K562 (cell line): ENCODE results near the gene TF. TPM values are rescaled to one million over a fixed set of nuclear protein-coding genes. Genes with fewer than 3 reads are reported as not detected.

ENCODE experiments used
- ATAC-seq: fragments of 200-7000 bp; cut with Tn5 transposase; 3 replicates; pipeline ENCODE4 v1.9.1; 2020; ENCODE audit warnings: moderate library complexity
- BruUV-seq: library from RNA; stranded (reverse); fragments of 400-500 nt; replicated peaks from 2 replicates; lab custom pipeline; 2021; lab: Mats Ljungman, UMichigan
- CTCF ChIA-PET: fragments of 300-600 bp; formaldehyde crosslinking; extraction: SDS; loops from one replicate; lab custom pipeline; 2021; ENCODE audit warnings: low intra/inter-chr PET ratio; lab: Yijun Ruan, JAX
- POLR2A ChIA-PET: fragments of 300-600, 350-650 bp; sonication (Branson Sonifier 250); formaldehyde crosslinking; extraction: SDS; loops from one replicate; lab custom pipeline; 2021; ENCODE audit warnings: antibody characterized with exemption, inconsistent platforms; lab: Yijun Ruan, JAX
- DNase-seq, 4 experiments: peaks; one replicate each; pipeline versions ENCODE4 v3.0.0 to v3.0.0-alpha.2; 2011 to 2018; ENCODE audit warnings: low spot score in 3 of 4, mixed read lengths in 3 of 4; ENCODE audit errors: extremely low read depth in 1 of 4
- FAIRE-seq: peaks from 2 replicates; lab custom pipeline; 2011; peaks lifted over from hg19 to GRCh38; lab: Jason Lieb, UNC
- H2AFZ ChIP-seq: 2 replicates; pipeline ENCODE4 v1.6.0; 2011; ENCODE audit warnings: low read depth, low read length, control low read depth, inconsistent platforms
- H3K27ac ChIP-seq: fragments of 200-600 bp; 3 replicates; pipeline ENCODE4 v1.8.0; 2011; ENCODE audit warnings: low read depth, mild to moderate bottlenecking, control low read depth, inconsistent platforms, low read length, moderate library complexity, mixed read lengths; ENCODE audit errors: extremely low read depth
- H3K27me3 ChIP-seq, 2 experiments: fragments of 300-600 bp in 1 of 2; 2 replicates in 1 of 2; 3 replicates in 1 of 2; pipeline versions ENCODE4 v1.6.0 to v1.8.0; 2011; ENCODE audit warnings: inconsistent platforms in 2 of 2, low read length in 2 of 2, mild to moderate bottlenecking in 1 of 2, mixed read lengths in 1 of 2, moderate library complexity in 1 of 2; ENCODE audit not compliant: control insufficient read depth in 2 of 2, insufficient read depth in 2 of 2
- H3K36me3 ChIP-seq: fragments of 300-600 bp; 3 replicates; pipeline ENCODE4 v1.8.0; 2011; ENCODE audit warnings: mild to moderate bottlenecking, low read length, inconsistent platforms; ENCODE audit not compliant: control insufficient read depth, insufficient read depth
- H3K4me1 ChIP-seq, 2 experiments: fragments of 200-600 bp in 1 of 2; replicated peaks in 1 of 2; 2 replicates in 1 of 2; 3 replicates in 1 of 2; pipeline versions ENCODE4 v1.5.1 to v1.8.0; 2011; ENCODE audit warnings: inconsistent platforms in 2 of 2, low read length in 2 of 2, mild to moderate bottlenecking in 1 of 2, mixed read lengths in 1 of 2, moderate library complexity in 1 of 2; ENCODE audit not compliant: control insufficient read depth in 2 of 2, insufficient read depth in 2 of 2
- H3K4me2 ChIP-seq: 2 replicates; pipeline ENCODE4 v1.6.1; 2011; ENCODE audit warnings: low read length, control low read depth, inconsistent platforms, mixed read lengths; ENCODE audit not compliant: insufficient read depth
- H3K4me3 ChIP-seq: fragments of 200-600 bp; sonication (generic), shearing (Covaris generic); 2 replicates; pipeline ENCODE4 v1.5.1; 2016; ENCODE audit warnings: control low read depth, inconsistent platforms
- H3K79me2 ChIP-seq: fragments of 200-600 bp; 3 replicates; pipeline ENCODE4 v1.8.0; 2011; ENCODE audit warnings: low read length, inconsistent platforms; ENCODE audit not compliant: control insufficient read depth, insufficient read depth
- H3K9ac ChIP-seq, 2 experiments: 2 replicates each; pipeline versions ENCODE4 v1.6.0 to v1.6.1; 2011; ENCODE audit warnings: low read depth in 2 of 2, low read length in 2 of 2, control low read depth in 1 of 2, inconsistent platforms in 1 of 2, mild to moderate bottlenecking in 1 of 2, mixed read lengths in 1 of 2; ENCODE audit not compliant: insufficient read depth in 1 of 2
- H3K9me1 ChIP-seq: one replicate; pipeline ENCODE4 v1.6.0; 2011; ENCODE audit warnings: inconsistent platforms, mild to moderate bottlenecking, low read length, moderate library complexity; ENCODE audit not compliant: control insufficient read depth, insufficient read depth
- H3K9me3 ChIP-seq: replicated peaks from 2 replicates; pipeline ENCODE4 v1.5.1; 2011; ENCODE audit warnings: low read depth, low read length, inconsistent platforms; ENCODE audit not compliant: control insufficient read depth, insufficient read depth
- H4K20me1 ChIP-seq: replicated peaks from 2 replicates; pipeline ENCODE4 v1.6.1; 2011; ENCODE audit warnings: low read length, inconsistent platforms, mixed read lengths; ENCODE audit not compliant: control insufficient read depth, insufficient read depth
- CEBPB ChIP-seq: fragments of 450-650 bp; IDR thresholded peaks from 2 replicates; pipeline ENCODE4 v1.6.1; 2016; ENCODE audit warnings: missing genetic modification characterization, missing compliant biosample characterization
- FOXP1 ChIP-seq: sonication (generic); formaldehyde crosslinking; IDR thresholded peaks from 2 replicates; pipeline ENCODE4 v1.8.0; 2022; ENCODE audit warnings: mild to moderate bottlenecking, missing genetic modification reagents
- HCFC1 ChIP-seq: IDR thresholded peaks from 2 replicates; pipeline ENCODE4 v1.6.1; 2012; ENCODE audit warnings: low read depth, low read length, improper control_type of control experiment
- MYBL2 ChIP-seq, 2 experiments: fragments of 450-650 bp in 1 of 2; sonication (generic) in 1 of 2; formaldehyde crosslinking in 1 of 2; IDR thresholded peaks; 2 replicates each; pipeline versions ENCODE4 v1.6.1 to v1.8.1; 2017 to 2022; ENCODE audit warnings: borderline replicate concordance in 1 of 2, inconsistent platforms in 1 of 2, low read depth in 1 of 2, mild to moderate bottlenecking in 1 of 2, missing genetic modification reagents in 1 of 2, moderate library complexity in 1 of 2
- NEUROD1 ChIP-seq: fragments of 150-350 bp; IDR thresholded peaks from 2 replicates; pipeline ENCODE4 v1.6.1; 2014; ENCODE audit warnings: borderline replicate concordance, low read length, low read depth; ENCODE audit not compliant: partially characterized antibody
- SP2 ChIP-seq: IDR thresholded peaks from 2 replicates; pipeline ENCODE4 v1.6.1; 2011; ENCODE audit warnings: mild to moderate bottlenecking, low read depth, low read length, moderate library complexity; ENCODE audit not compliant: poor library complexity, severe bottlenecking; ENCODE audit errors: extremely low read depth
- SRSF3 ChIP-seq: fragments of 200-400 bp; formaldehyde crosslinking; IDR thresholded peaks from 2 replicates; pipeline ENCODE4 v1.6.1; 2016; ENCODE audit warnings: mild to moderate bottlenecking, low read length, moderate library complexity; ENCODE audit not compliant: insufficient read depth
- TAF1 ChIP-seq: IDR thresholded peaks from 2 replicates; pipeline ENCODE4 v1.6.1; 2011; ENCODE audit warnings: mild to moderate bottlenecking, low read length, moderate library complexity; ENCODE audit not compliant: insufficient read depth, control insufficient read depth, severe bottlenecking; ENCODE audit errors: extremely low read depth
- TRIM28 ChIP-seq: fragments of 450-650 bp; IDR thresholded peaks from 2 replicates; pipeline ENCODE4 v1.6.1; 2017
- ZFPM2 ChIP-seq: fragments of 250-450 bp; sonication (Bioruptor Pico); IDR thresholded peaks from 2 replicates; pipeline ENCODE4 v1.5.1; 2022; ENCODE audit warnings: mild to moderate bottlenecking
- ZNF431 ChIP-seq: sonication (generic); formaldehyde crosslinking; IDR thresholded peaks from 2 replicates; pipeline ENCODE4 v1.8.0; 2022; ENCODE audit warnings: mild to moderate bottlenecking, missing genetic modification reagents
- ZNF766 ChIP-seq: fragments of 200-800 bp; sonication (Bioruptor generic); conservative IDR thresholded peaks from 2 replicates; pipeline ENCODE4 v1.6.1; 2016; ENCODE audit warnings: missing genetic modification characterization, missing compliant biosample characterization
- ZNF77 ChIP-seq: fragments of 250-450 bp; sonication (Bioruptor Pico); IDR thresholded peaks from 2 replicates; pipeline ENCODE4 v1.5.0; 2020
- WGBS: fragments of 100-300 bp; shearing (Covaris generic); methylation state at CpG from one replicate; pipeline ENCODE4 v1.1.6; 2016; ENCODE audit warnings: low coverage, mixed read lengths; ENCODE audit not compliant: insufficient coverage; ENCODE audit errors: missing lambda C conversion rate; 5-methylcytosine and 5-hydroxymethylcytosine counted together
- in situ Hi-C: fragments of 300-500 bp; cut with MboI; formaldehyde crosslinking; loops from 4 replicates; pipeline ENCODE4 v1.15.0; 2018; ENCODE audit warnings: inconsistent platforms, mixed read lengths
- intact Hi-C: fragments of 100-400 bp; cut with micrococcal nuclease; formaldehyde crosslinking; loops from 2 replicates; pipeline ENCODE4 v1.14.2; 2022
- polyA plus RNA-seq, 8 experiments: library from polyadenylated mRNA; depleted of rRNA in 4 of 8; stranded (reverse) in 5 of 8; unstranded in 3 of 8; fragments of >200 nt; fragmentation: Nextera tagmentation in 2 of 8; fragmentation: Illumina TruSeq in 1 of 8; extraction: Ambion mirVana in 2 of 8; extraction: Trizol in 1 of 8; gene quantifications; 2 replicates each; pipeline versions ENCODE4 v1.2.1 to v1.2.3, GENCODE V29; 2011 to 2014; ENCODE audit warnings: inconsistent platforms in 1 of 8, missing spikeins in 1 of 8
- total RNA-seq, 7 experiments: library from RNA; depleted of rRNA in 6 of 7; stranded (reverse); fragments of >200 nt in 6 of 7; fragmentation: Illumina TruSeq in 2 of 7; extraction: Trizol in 2 of 7; gene quantifications; 2 replicates each; pipeline versions ENCODE4 v1.2.1 to v1.2.3, GENCODE V29; 2011 to 2021; ENCODE audit warnings: low replicate concordance in 1 of 7
- TF ChIP-seq, protein P1 (sequence below): fragments of 250-450 bp; sonication (Bioruptor Pico); IDR thresholded peaks from 2 replicates; pipeline ENCODE4 v1.8.0; 2021; ENCODE audit warnings: moderate library complexity, mild to moderate bottlenecking, inconsistent platforms

TF gene
- total and polyA plus RNA-seq, 9 of the 15 experiments (the other 6 are each of a cell fraction or from before 2014, with no cell fraction given) = 0.09 to 9.2 (median 3.1) TPM

GRCh38 chr3:133769536-133769935 is 23.3 kb downstream of the TF start:
- Histone ChIP-seq H3K4me2 (no peak overlapping the region), H2AFZ (no peak overlapping the region), H3K36me3 (no peaks in the 10 kb centered on the region), H3K9ac (no peak overlapping the region), H3K4me1 (no peaks in the 10 kb centered on the region), H3K79me2 (no peaks in the 10 kb centered on the region), H4K20me1 (no peaks in the 10 kb centered on the region), H3K27me3 (peaks cover 0 to 7% of the 10 kb centered on the region in 2 experiments; a peak in 2 of 5 replicates), H3K27ac (no peak overlapping the region), H3K9me3 (no peaks in the 10 kb centered on the region), H3K4me3 (no peak overlapping the region), H3K9me1 (no peaks in the 10 kb centered on the region)
- intact Hi-C loops (no loop called here), in situ Hi-C loops (no loop called here)
- ChIA-PET POLR2A (interaction anchor here (0.6 kb wide), 1 partner anchor 19 kb away, joined by 3 read pairs; no protein-coding TSS in a partner anchor), CTCF (no interaction called here)
- BruUV-seq = no TSS peak
- FAIRE-seq (no peak), ATAC-seq (no peak), DNase-seq (no peak)
- 8% methylated on average over 3 of the region's 3 CpGs for WGBS
- TF ChIP-seq FOXP1 (CRISPR knock-in tag) (no peak), TAF1 (no peak), ZNF766 (CRISPR knock-in tag) (no peak), TRIM28 (no peak), ZNF77 (CRISPR knock-in tag) (no peak), SP2 (no peak)

GRCh38 chr3:133773732-133774131 is 27.5 kb downstream of the TF start:
- Histone ChIP-seq H3K27ac (no peak overlapping the region), H3K9ac (no peak overlapping the region), H3K36me3 (no peaks in the 10 kb centered on the region), H3K27me3 (peaks cover 0 to 13% of the 10 kb centered on the region in 2 experiments; a peak in 2 of 5 replicates), H3K4me3 (no peak overlapping the region), H3K4me1 (no peaks in the 10 kb centered on the region), H3K9me1 (peaks cover 2% of the 10 kb centered on the region), H4K20me1 (no peaks in the 10 kb centered on the region), H3K79me2 (no peaks in the 10 kb centered on the region), H3K9me3 (no peaks in the 10 kb centered on the region), H3K4me2 (no peak overlapping the region), H2AFZ (no peak overlapping the region)
- POLR2A ChIA-PET = no interaction called here
- WGBS = 0% methylated on average over 1 of the region's 3 CpGs
- in situ Hi-C loops = no loop called here
- intact Hi-C loops = no loop called here
- DNase-seq = no peak
- FAIRE-seq = no peak
- no peak for ATAC-seq
- no TSS peak for BruUV-seq
- CTCF ChIA-PET = no interaction called here
- TF ChIP-seq SRSF3 = no peak
- TF ChIP-seq, protein P1, sequence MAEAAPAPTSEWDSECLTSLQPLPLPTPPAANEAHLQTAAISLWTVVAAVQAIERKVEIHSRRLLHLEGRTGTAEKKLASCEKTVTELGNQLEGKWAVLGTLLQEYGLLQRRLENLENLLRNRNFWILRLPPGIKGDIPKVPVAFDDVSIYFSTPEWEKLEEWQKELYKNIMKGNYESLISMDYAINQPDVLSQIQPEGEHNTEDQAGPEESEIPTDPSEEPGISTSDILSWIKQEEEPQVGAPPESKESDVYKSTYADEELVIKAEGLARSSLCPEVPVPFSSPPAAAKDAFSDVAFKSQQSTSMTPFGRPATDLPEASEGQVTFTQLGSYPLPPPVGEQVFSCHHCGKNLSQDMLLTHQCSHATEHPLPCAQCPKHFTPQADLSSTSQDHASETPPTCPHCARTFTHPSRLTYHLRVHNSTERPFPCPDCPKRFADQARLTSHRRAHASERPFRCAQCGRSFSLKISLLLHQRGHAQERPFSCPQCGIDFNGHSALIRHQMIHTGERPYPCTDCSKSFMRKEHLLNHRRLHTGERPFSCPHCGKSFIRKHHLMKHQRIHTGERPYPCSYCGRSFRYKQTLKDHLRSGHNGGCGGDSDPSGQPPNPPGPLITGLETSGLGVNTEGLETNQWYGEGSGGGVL (CRISPR knock-in tag) = no peak
- no peak for TF ChIP-seq HCFC1
- TF ChIP-seq MYBL2 (IDR thresholded peaks at IDR 0.05; ENCODE audit: low read depth) = no peak
- no peak for TF ChIP-seq MYBL2 (CRISPR knock-in tag; IDR thresholded peaks at IDR 0.05; ENCODE audit: borderline replicate concordance)
- TF ChIP-seq NEUROD1 = no peak
- no peak for TF ChIP-seq CEBPB (tag)
- TF ChIP-seq ZNF431 = no peak
- TF ChIP-seq ZFPM2 (CRISPR knock-in tag) = no peak
